Islet of Langerhans (tissue), 1 donor: ENCODE results near the gene FRMD4A.
"Not testable (repeated sequence)": the region's sequence is repeated elsewhere in the genome, so short reads cannot be mapped to it uniquely, and the experiment has no call there.

Experiments
- FAIRE-seq: peaks from one replicate; lab custom pipeline; 2011; peaks lifted over from hg19 to GRCh38; lab: Jason Lieb, UNC

FRMD4A gene

DNA sequence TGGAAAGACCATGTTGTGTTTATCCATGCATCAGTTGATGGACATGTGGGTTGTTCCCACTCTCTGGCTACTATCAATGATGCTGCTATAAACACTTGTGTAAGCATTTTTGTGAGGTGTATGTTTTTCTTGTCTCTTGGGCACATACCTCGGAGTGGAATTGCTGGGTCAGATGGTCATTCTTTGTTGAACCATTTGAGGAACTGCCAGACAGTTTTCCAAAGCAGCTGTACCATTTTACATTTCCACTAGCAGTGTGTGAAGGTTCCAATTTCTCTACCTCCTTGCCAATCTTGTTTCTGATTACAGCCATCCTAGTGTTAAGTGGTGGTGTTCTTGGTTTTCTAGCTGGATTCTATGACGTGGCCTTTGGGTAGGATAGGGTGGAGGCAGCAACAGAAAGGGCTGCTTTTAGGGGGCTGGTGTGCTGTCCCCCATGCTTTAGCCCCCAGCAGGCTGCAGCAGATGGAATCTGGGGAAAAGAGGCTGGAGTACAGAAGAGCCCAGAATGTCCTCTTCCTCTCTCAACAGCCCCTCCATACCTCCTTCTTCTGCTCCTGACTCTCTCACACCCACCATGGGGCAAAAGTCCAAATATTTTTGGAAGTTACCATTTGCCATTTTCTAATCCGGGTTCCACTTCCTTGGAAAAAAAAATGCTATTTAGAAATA, 352.7 kb downstream of the FRMD4A start:
- FAIRE-seq, result no peak

DNA sequence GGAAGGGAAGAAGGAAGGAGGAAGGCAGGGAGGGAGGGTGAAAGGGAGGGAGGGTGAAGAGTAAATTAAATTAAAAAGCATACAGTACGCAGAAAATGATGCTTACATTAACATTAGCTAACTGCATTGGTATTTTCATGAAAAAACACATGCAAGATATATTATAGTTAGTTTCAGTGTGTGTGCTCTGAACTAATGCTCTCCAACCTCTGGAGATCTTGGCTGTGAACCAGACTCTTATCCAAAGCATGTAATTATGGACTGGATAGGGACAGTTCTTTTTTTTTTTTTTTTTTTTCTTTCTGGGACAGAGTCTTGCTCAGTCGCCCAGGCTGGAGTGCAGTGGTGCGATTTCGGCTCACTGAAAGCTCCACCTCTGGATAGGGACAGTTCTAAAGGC, 357.0 kb downstream of the FRMD4A start:
- FAIRE-seq, result no peak

DNA sequence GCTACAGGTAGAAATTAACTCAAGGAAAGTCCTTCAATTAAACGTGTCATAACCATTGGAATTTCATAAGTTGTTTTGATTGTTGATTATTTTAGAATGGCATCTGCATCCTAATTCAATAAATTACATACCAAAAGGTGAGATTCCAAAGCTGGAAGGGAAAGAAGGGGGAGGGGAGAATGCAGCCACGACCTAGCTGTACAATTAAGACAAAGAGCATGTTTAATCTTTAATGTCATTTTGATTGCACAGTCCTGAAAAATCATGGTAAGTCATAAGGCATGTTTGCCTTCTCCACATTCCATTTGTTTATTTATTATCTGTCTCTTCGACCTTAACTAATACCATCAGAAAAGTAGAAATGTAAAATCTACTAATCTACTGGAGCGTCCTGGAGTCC, 358.1 kb downstream of the FRMD4A start:
- no peak for FAIRE-seq

DNA sequence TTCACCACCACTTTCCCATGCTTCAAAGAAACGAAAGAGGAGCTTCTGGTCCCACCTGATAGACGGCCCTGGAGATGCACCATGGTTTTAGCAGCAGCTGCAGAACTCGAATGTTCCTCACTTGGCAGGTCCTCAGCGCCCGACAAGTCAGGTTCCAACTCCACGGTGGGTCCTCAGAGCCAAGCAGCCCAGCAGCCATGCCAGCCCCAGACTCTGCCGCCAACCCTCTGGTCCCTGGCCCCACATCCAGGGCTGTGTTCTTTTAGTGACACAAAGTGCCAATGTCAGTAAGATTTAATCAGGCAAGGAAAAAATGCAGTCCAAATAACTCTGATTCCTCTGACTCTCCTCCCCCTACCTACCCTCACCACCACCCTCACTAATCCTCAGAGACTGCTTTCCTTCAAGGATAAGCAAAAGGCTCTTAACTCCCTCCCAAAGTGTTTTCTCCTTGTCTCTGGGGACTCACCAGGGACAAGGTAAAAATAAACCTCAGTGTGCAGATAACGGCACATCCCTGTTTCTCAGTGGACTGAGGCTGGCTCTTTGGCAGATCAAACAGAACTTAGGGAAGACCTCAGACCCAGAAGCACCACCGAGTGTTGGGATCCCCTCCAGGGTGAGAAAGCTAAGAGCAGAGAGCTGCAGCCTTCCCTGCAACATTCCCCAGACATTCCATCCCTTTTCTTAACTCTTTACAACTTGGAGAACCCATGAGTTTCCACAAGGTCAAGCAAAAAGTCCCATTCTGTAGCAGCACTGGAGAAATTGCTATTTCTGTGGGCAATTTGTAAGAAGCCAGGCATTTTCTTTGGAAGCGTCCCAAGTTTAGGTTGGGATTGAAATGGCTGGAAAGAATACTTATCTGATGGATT, 358.9 kb downstream of the FRMD4A start:
- FAIRE-seq, result no peak

DNA sequence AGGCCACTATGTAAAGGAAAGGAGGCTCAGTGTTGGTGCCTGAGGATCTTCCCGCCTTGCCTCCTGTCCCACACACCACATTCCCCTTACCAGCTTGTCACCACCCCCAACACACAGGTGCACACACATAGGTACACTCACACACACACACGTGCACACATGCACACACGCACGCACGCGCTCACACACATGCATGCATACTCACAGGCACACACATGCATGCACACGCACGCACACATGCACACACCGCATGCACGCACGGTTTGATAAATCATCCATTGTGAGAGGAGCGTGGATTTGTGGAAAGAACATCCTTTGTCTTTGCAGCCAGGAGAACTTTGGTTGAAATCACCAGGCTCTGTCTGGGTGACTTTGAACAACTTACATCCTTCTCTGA, 359.8 kb downstream of the FRMD4A start:
- FAIRE-seq, result no peak

DNA sequence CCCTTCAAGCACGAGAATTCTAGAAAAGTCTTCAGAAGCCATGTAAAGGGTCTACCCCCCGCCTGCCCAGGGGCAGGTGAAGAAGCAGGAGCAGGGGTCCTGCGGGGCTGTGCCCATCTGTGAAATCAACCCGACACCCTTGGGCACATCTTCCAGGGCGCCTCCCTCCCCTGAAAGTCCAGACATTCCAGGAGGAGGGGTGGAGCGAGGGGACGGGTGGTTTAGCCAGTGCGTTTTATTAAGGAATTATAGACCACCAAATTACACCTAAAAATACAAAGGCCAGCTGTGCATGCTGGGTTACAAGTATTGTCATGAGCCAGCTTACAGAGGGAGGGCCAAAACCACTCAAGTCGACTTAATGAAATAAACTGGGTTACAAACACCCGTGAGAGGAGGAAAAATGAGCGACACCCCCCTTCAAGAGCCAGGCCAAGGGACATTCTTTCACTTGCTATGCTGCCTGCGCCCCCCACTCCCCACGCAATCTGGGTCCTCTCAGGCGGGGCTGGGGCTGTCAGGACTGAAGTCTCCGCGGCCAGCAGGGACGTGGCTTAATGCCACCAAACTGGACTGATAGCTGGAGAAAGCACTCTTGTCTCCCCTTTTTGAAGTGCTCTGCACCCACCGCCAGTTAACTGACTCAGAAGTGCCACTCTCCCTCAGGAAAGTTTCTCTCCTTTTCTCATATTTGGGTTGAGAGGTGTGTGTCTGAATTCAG, 360.3 kb downstream of the FRMD4A start:
- FAIRE-seq, result no peak

DNA sequence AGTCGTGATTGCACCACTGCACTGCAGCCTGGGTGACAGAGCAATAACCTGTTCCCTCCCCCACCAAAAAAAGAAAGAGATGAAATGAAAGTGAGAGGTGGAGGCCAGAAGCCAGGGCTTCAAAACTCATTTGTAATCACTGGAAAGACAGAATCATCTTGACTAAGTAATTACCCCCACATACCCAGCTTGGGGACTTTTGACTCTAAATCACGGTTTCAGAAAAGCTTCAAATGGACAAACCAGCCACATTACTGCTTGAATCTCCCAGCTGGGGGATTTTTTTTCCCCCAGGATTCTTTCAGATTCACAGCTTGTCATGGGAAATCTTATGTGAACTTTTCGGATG, 361.0 kb downstream of the FRMD4A start:
- no peak for FAIRE-seq

DNA sequence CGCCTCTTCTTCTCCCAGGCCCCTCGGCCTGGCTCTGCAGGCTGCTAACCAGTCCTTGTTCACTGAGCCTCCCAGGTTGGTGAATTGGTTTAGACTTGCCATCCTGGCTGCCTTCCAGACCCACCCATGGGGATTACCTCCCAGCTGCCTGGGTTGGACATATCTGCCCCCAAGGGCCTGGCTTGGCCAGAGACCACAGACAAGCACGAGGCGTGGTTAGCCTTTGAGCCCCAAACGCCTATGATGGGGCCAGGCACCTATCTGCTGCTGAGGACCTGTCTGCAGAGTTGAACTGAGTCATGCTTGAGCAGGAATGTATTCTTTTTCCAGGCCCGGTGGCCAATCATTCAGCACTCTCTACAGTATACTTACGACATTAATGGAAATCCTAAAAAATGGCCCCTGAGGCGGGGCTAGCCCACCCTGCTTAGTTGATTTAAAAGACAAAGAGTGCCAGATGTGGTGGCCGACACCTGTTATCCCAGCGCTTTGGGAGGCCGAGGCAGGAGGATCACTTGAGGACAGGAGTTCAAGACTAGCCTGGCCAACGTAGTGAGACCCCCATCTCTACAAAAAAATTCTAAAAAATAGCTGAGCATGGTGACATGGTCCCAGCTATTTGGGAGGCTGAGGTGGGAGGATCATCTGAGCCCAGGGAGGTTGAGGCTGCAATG, 361.5 kb downstream of the FRMD4A start:
- FAIRE-seq, result no peak

DNA sequence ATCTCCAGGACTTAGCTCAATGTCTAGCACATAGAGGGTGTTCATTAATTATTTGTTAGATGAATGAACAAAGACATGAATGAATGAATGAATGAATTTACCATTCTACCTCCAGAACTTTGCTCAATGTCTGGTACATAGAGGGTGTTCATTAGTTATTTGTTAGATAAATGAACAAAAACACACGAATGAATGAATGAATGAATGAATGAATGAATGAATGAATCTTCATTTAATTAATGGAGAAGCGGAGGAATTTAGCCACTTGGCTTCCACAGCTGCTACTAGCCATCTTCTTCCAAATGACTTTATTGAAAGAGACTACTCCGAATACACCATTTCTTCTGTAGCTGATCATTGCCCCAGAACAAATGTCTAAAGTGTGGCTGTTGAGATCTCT, 368.9 kb downstream of the FRMD4A start:
- FAIRE-seq, result no peak

DNA sequence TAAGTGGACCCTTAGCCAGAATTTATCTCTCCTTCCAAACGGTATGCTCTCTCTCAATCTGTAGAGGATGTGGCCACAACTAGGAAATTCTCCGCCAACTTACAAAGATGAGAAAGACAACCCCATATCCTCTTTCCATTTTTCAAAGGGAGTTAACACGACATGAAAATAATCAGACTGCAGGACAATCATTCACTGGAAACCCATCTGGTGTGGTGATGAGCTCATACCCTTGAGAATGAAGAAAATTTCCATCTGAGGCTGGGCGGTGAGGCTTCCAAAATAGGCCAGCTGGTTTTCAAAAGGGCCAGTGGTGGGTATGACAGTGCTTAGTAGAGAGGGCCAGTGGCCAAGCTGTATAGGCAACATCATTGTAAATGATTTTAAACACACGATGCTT, 369.6 kb downstream of the FRMD4A start:
- no peak for FAIRE-seq

DNA sequence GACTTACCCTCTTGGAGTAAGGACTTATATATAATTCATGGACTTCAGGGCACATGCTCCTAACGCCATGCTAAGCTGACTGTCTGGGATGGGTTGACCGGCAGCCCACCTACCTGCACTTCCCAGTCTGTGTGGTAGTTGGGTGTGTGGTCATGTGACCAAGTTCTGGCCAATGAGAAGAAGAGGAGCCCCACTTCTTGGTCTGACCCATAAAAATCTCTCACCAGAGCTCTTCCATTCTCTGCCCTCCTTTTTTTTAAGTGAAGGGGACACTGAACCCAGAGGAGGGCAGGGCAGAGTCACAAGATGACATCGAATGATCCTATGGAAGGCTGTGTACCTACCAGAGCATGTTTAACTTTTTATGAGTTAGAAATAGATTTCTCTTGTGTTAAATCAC, 370.1 kb downstream of the FRMD4A start:
- FAIRE-seq, result no peak

DNA sequence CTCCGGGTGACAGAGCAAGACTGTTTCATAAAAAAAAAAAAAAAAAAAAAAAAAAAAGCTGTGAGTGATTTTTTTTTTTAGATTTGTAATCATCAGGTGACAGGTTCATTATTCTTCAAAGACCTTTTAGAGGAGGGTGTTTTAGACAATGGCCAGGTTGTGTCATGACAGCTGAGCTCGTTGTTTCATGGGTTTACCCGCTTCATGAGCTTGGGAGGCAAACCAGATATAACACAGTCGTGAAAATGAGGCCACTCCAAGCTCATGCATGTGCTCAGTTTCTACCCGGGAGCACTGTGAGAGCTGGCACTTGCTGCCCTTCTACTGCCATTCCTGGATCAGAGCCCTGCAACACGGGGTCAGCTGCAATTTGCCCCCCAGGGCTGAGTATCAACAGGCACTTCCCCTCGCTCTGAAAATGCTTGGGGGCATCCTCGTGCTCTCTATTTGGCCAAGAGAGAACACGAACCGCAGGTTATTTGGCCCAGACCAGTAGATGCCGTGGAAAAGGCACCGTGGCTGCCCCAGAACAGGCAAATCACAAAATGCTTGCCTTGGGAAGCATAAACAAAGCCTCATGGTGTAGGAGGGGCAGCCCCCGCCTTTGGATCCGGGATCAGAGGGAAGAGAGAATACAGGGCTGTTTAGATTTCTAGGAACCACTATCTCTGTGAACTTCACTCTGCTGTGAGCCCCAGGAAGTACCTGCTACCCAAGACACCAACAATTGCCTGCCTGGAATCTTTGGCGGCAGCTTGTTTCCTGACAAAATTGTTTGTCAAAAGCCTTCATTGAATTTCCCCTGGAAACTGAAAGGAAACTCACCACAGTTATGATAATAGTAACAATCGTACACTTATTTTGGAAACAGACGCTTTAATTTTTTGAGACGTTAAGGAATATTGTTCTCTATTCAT, 371.0 kb downstream of the FRMD4A start:
- FAIRE-seq, result no peak

DNA sequence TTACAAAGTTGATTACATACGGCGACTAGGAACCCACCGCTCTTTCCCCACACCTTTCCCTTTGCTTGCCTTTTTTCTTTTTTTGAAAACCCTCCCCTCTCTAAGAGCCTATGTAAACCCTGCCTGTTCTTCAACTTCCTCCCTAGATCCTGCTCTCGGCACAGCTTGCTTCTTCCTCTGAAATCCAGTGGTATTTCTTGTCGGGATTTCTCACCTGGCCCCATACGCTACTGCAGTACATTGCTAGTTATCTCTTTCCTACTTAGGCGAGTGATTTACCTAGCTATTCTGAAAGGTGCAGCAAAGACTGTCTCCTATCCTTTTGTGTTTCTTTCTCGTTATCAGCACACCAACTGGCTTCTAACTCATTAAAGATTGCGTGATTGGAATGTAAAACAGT, 372.9 kb downstream of the FRMD4A start:
- FAIRE-seq, result no peak

DNA sequence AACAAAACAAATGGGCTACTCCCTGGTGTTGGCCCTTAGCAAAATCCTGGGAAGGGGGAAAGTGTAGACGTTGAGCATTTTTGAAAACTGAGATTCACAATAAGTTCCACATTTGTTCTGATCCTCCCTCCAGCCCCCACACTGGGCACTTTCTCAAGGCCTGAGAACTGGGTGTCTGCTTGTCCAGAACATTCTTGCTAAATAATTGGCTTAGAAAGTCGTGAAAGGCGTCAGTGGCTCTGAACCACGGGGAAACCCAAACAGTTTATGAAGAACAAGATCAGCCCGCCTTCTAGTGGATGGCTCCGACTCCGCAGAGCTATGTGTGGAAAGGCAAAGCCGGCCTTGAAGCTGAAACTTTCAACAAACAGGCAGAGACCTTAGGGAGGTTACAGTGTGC, 373.9 kb downstream of the FRMD4A start:
- FAIRE-seq, result no peak

DNA sequence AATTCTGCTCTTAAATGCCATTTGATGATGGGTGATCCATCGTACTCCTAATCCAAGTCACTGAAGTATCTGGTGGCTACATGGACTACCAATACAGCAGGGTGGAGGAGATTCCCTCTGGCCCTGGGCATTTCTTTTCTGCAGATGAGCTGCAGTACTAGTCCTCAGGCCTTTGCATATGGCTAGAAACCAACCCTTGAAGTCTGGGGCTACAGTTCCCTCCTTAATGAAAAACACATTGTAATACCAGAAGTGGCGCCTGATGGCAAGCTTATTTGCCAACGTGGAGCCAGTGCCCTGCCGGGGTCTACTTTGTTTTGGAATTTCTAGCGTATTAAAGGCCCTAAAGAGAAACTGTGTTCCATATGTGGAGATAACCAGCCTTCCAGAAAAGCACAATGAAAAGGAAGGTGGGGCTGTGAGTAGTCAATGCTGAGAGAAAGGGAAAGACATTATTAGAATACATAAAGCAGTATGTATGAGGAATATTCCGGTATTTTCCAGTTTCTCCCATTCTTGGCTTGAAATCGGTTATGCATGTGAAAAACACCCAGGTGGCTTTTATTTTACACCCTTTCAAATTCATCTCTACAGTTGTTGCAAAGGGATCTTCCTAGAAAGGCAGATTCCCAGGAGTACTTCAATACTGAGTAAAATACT, 375.2 kb downstream of the FRMD4A start:
- FAIRE-seq, result no peak

DNA sequence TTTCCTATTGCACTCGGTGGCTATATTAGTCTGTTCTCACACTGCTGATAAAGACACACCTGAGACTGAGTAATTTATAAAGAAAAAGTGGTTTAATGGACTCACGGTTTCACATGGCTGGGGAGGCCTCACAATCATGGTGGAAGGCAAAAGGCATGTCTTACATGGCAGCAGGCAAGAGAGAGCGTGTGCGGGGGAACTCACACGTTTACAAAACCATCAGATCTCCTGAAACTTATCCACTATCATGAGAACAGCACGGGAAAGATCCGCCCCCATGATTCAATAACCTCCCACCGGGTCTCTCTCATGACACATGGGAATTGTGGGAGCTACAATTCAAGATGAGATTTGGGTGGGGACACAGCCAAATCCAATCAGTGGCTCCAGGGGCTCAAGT, 376.5 kb downstream of the FRMD4A start:
- not testable (repeated sequence) for FAIRE-seq

DNA sequence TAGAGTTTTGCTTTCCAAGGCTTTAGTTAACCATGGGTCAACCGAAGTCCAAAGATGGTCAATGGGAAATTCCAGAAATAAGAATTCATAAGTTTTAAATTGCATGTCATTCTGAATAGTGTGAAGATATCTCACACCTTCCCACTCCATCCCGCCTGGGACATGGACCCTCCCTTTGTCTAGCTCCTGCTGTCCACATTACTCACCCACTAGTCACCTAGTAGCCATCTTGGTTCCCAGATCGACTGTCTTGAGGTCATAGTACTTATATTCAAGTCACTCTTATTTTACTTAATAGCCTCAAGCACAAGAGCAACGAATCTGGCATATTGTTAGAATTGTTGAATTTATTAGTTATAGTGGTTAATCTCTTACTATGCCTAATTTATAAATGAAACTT, 377.4 kb downstream of the FRMD4A start:
- no peak for FAIRE-seq

DNA sequence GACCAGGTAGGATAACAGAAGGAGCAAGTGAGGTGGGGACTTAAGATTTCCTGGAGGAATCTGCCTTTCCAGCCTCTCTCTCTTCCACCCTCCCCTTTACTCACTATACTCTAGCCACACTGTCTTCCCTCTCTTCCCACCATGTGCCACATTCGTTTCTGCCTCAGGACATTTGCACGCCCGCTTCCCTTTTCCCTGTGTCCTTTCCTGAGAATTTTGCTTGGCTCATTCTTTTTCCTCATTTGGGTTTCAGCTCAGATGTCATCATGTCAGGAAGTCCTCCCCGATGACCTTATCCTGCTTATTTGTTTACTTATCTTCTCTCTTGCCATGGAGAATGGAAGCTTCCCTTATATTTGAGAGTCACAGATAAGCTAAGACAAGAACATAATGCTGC, 380.2 kb downstream of the FRMD4A start:
- no peak for FAIRE-seq

DNA sequence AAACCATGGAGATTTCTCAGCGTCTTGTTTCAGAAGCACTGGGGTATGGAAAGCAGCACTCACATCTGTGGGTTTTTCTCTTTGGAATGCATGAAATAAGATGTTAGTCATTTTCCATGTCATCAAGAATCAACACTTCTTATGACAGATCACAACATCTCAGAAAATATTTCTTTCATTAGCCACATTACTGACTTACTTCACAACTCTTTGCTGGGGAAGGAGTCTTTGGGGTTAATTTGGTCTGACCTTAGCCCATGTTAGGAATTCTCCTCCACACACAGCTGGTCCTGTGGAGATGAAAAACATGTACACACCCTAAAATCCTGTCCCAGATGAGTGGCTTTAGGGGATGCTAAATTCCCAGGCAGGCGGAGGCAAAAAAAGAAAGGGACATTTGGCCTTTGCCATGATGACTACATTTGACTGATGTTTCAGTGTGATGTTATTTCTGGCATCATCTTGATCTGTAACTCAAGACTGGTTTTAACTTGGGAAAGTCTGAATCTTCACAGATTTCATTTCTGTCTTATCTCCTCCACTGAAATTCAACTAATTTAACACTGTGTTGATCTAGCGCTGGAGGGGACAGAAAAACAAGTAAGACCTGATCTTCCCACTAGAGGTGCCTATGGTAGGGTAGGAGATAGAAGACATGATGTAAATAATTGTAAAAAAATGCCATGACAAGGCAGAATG, 380.7 kb downstream of the FRMD4A start:
- FAIRE-seq, result no peak

DNA sequence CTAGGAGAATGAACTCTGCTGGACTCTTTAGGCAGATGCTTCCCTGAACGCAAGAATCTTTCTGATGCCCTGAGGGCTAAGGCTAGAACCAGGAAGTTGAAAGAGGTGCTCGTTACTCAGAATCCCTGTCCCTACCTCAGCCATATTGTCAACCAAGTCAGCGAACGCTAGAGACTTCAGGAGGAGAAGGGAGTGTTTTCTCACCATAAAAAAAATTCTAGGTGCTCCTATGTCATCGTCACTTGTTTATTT, 384.6 kb downstream of the FRMD4A start:
- no peak for FAIRE-seq
